Left ventricle myocardium superior (tissue), 1 donor: ENCODE measurements around the gene ZNF664. TPM values are rescaled to one million over a fixed set of nuclear protein-coding genes. Genes with fewer than 3 reads are reported as not detected.

ENCODE experiments used
- ATAC-seq: fragments of 200-7000 bp; cut with Tn5 transposase; one replicate; pipeline ENCODE4 v1.9.1; 2020; ENCODE audit warnings: mild to moderate bottlenecking, moderate library complexity
- DNase-seq: peaks from one replicate; pipeline ENCODE4 v3.0.0-alpha.2; 2020
- intact Hi-C: fragments of 100-400 bp; cut with micrococcal nuclease; formaldehyde crosslinking; loops from one replicate; pipeline ENCODE4 v1.11.0; 2022
- total RNA-seq: library from RNA; stranded (reverse); fragmentation: NEBNext Ultra II Directional; extraction: Animal tissue kit (Norgen Biotek cat#: 25700); gene quantifications from one replicate; pipeline ENCODE4 v1.2.1, GENCODE V29; 2021
- donor health status: DM: no; HTN: yes; CAD: no; lungs with severe emphysema.

The ZNF664 gene
- total RNA-seq, 1 donor from 2014 or later, result 85.2 TPM

- intact Hi-C loops, result no loop called here
- ATAC-seq (no peak), DNase-seq (no peak)
These were observed 3.3 kb downstream of the ZNF664 start for GRCh38 chr12:123976227-123976826.

DNA sequence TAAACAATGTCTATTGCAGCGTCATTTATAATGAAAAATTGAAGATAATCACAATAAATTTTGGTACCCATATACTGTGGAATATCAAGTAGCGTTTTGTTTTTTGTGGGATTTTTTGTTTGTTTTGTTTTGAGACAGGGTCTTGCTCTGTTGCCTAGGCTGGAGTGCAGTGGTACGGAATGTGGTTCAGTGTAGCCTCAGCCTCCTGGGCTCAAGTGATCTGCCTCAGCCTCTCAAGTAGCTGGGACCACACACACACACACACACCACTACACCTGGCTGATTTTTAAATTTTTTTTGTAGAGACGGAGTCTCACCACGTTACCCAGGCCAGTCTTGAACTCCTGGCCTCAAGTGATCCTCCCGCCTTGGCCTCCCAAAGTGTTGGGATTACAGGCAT lies 6.6 kb downstream of the ZNF664 start:
- DNase-seq (no peak), ATAC-seq (no peak)
- intact Hi-C loops, result no loop called here

DNA sequence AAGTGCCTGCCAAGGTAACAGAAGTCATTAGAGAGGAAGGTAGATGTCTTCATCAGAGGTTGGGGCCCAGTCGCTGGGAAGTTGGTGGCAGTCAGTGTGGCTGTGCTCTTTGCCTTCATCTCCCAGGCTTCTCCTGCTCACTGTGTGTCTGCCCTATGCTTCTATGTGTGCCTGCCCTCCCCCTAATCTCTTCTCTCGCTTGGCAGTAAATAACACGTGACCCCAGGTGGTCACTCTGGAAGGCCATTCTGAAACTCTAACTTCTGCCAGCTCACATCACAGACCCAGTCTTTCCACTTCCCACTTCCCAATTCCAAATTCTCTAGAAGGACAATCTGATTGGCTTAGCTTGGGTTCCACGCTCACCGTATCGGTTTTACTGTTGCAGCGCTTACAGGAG lies 9.3 kb downstream of the ZNF664 start:
- ATAC-seq (no peak), DNase-seq (no peak)
- intact Hi-C loops, result loop anchor here (10.0 kb wide), 1 partner anchor 77 kb away; no protein-coding TSS in a partner anchor

DNA sequence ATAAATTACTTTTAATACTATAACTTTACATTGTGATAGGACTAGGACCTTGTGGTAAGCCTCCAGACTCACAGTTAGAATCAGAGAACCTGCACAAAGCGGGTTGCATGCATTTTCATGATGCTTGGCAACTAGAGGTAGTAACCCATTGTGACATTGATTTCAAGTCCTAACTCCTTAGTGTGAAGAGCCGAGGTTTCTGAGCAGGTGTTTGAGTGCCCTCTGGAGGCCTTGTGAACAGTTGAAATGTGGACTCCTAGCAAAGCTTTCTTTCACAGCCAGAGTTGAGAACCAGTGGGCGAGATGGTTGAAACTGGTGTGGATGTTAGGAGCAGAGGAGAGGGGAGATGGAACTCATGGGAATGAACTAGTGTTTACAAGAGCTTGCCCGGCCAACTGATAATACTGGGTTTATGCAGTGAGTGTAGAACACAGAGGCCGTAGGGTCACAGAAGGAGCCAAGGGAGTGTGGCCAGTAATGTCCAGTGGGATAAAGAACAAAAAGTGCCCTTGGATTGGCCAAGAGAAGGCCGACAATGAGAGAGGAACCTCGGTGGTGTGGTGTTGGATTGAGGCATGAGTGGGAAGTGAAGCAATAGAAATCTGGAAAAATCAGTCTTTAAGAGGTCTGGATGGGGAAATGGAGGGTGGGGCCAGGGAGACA lies 10.9 kb downstream of the ZNF664 start:
- peak; percentile 77 for ATAC-seq
- intact Hi-C loops, result loop anchor here (10.0 kb wide), 1 partner anchor 79 kb away; no protein-coding TSS in a partner anchor
- DNase-seq, result peak; percentile 39

DNA sequence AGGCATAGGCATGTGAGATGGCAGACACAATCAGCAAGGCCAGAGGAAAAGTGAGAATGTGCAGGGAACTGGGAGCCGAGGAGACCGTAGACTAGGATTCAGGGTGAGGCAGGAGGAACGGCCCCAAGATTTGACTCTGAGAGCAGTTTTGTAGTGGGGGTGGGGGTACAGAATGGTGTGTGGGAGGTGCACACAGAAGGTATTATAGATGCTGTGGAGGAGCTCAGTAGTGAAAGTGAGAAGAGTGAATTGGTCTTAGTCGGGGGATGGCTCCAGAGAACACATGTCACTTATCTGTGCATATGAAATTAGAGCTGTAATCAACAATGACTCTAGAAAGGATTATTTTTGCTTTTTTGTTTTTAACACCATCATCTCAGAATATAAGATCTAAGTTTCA lies 11.9 kb downstream of the ZNF664 start:
- intact Hi-C loops, result loop anchor here (10.0 kb wide), 1 partner anchor 80 kb away; no protein-coding TSS in a partner anchor
- peak; percentile 14 for ATAC-seq
- no peak for DNase-seq

- intact Hi-C loops, result loop anchor here (10.0 kb wide), 1 partner anchor 82 kb away; no protein-coding TSS in a partner anchor
- ATAC-seq, result peak; percentile 53
- DNase-seq, result peak; percentile 34
These were observed 13.5 kb downstream of the ZNF664 start for GRCh38 chr12:123986374-123986965.

GRCh38 chr12:123987022-123987421 lies 14.0 kb downstream of the ZNF664 start:
- no peak for ATAC-seq
- DNase-seq, result no peak
- intact Hi-C loops, result loop anchor here (10.0 kb wide), 1 partner anchor 82 kb away; no protein-coding TSS in a partner anchor

DNA sequence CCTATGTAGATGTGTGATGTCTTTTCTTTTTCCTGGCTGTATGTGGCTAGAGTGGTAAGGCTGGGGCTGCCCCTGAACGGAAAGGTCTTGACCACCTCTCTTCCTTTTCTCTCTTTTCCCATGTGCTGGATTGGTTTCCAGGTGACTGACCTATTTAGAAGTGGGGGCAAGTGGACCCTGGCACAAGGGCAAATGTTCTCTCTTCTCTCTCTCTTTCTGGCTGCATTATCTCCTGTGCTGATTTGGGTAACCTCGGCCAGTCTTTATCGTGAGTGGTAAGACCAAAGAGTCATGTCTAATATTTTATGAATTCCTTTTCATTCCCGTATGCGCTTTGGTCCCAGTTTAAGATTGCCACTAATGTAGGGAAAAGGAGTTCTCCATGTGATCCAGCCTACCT lies 16.2 kb downstream of the ZNF664 start:
- intact Hi-C loops, result loop anchor here (10.0 kb wide), 1 partner anchor 84 kb away; no protein-coding TSS in a partner anchor
- DNase-seq, result no peak
- no peak for ATAC-seq

DNA sequence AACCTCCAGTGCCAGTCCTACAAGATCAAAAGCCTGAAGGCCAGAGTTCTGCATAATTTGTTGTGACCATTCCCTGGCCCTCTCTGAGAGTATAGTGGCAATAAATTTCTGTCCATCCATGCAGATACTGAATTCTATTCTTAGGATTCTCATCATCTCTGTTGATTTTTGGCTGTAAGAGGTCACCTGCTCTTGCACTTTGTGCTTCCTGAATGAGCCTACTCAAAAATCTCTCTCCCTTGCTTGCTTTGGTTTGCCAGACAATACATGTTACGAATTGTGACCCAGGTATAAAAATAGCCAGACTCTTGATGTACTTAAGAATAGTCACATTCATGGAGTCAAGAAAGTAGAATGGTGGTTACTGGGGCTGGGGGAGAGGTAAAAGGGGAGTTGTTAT lies 16.7 kb downstream of the ZNF664 start:
- intact Hi-C loops, result loop anchor here (10.0 kb wide), 1 partner anchor 85 kb away; no protein-coding TSS in a partner anchor

DNA sequence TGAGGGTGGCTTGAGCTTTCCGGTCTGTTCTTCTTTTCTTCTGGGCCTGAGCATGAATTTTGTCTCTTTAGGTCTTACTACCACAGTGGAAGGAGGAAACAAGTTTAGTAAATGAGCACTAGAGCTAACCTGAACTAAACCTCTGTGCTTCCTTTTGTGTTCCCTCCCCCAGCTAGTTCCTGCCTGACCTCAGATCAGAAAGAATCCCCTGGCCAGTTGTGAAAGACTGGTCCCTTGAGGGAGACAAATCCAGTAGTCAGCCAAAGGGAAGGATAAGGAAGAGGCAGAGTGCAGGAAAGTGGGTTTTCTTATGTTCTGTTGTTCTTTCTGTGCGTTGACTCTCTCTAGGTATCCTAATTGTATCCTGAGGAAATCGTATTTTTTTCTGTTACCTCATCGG lies 17.5 kb downstream of the ZNF664 start:
- intact Hi-C loops, result no loop called here
- no peak for DNase-seq
- ATAC-seq, result peak; percentile 46

More for the DNA sequence above, 16.7 kb downstream of the ZNF664 start:
- DNase-seq (no peak), ATAC-seq (peak; percentile 59)

- ATAC-seq (no peak), DNase-seq (no peak)
- intact Hi-C loops, result no loop called here
These were observed 18.4 kb downstream of the ZNF664 start for GRCh38 chr12:123991372-123991951.

- intact Hi-C loops, result no loop called here
- DNase-seq (no peak), ATAC-seq (no peak)
These were observed 19.3 kb downstream of the ZNF664 start for GRCh38 chr12:123992118-123992825.

DNA sequence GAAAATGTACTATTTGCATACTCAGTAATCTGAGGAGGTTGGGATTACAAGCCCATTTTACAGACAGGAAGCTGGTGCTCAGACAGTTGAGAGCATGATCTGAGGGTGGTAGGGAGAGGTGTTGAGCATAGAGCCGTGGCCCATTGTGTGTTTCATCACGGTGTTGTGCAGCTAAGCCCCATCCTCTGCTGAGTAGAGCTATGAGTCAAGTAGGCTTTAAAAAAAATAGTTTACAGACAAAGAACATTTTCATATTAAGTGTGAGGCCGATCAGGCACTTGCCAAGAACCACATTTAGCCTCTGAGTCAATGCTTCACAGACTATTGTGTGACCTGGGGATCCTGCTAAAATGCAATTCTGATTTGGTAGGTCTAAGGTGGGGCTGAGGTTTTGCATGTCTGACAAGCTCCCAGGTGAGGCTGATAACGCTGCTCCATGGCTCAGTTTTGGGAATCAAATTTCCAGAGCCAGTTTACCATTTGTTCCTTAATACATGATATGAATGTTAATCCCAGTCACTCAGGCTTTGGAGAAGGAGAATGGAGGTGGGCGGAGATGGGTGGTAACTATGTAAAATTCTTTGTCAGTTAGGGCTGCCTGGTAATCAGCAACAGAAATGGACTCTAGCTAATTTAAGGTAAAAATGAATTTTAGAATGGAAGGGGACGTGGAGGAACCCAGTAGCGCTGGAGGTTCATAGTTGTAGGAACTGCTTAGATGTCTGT lies 22.2 kb downstream of the ZNF664 start:
- peak; percentile 41 for ATAC-seq
- DNase-seq, result no peak
- intact Hi-C loops, result no loop called here

DNA sequence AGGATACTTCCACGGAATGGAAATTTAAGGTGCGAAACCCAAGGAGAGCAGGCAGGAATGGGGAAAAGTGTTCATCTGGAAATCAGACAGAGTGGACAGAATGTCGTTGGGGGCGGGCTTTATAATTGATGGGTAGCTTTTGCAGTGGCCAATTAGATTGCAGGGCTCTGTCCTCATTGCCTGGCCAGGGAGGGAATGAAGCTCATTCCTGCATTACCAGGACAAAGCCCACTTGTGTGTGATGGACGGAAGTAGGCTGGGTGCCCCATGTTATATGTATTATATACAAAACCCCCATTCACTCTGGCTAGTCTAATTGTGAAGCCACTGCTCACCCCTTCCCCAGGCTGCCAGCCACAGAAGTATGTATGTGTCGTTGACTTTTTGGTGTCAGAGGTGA lies 23.6 kb downstream of the ZNF664 start:
- DNase-seq (no peak), ATAC-seq (no peak)
- intact Hi-C loops, result no loop called here

DNA sequence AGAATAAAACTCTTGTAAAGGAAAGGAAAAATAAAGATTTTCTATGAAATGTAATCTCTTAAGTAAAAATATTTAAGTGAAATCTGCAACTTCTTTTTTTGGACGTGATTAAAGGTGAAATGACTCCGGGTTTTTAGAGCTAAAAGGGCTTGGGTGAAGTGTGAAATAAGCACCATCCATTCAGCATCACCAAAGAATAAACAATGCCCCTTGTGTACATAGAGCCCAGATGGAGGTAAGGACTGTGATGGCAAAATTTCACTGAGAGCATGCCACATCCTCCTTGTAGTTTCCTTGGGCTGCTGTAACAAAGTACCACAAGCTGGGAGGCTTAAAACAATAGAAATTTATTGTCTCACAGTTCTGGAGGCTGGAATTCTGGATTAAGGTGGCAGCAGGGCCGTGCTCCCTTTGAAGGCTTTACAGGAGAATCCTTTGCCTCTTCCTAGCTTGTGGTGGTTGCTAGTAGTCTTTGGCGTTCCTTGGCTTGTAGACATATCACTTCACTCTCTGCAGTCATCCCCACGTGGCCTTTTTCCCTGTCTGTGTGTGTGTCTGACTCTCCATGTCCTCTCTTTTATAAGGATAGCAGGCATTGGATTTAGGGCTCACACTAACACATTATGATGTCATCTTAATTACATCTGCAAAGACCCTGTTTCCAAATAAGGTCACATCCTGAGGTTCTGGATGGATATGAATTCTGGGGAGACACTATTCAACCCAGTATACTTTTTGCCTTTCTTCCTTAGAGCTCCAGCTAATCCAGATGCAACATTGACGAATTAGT lies 24.2 kb downstream of the ZNF664 start:
- DNase-seq (no peak), ATAC-seq (no peak)
- intact Hi-C loops, result no loop called here

GRCh38 chr12:123997908-123998307 lies 24.9 kb downstream of the ZNF664 start:
- intact Hi-C loops, result no loop called here

DNA sequence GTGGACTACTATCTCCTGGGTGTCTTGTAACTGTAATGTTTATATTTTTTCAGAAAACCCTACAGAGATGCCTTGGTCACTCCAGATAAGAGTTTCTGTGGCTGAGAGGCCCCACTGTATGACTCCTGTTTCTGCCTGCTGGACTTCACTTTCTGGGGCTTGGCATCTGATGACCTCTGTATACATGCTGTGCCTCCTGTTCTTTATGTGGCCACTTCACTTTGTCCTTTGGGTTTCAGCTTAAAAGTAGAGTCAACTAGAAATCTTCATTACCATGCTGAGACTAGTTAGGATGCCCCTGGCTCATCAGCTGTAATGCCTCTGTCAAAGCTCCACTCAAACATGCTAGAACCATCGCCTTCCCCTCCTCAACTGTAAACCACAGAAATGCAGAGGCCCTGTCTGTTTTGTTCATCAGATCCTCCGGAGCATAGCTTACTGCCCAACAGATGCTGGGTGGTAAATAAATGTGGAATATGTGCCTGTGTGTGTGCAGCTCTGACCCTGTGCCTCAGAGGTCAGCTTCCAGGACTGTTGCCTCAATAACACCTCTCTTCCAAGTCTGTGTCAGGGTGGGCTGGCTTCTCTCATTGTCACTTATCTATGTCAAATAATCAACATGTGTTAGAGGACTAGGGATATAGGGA lies 25.5 kb downstream of the ZNF664 start:
- intact Hi-C loops, result no loop called here
- no peak for DNase-seq
- ATAC-seq, result peak; percentile 8

More at GRCh38 chr12:123997908-123998307, 24.9 kb downstream of the ZNF664 start:
- DNase-seq (no peak), ATAC-seq (no peak)
